GM12875 (cell line): Measurements from ENCODE around the gene INSYN1.
"Not testable (repeated sequence)": the region's sequence is repeated elsewhere in the genome, so short reads cannot be mapped to it uniquely, and the experiment has no call there.

Source experiments
- H3K4me3 ChIP-seq: one replicate; pipeline ENCODE4 v1.5.1; 2011; ENCODE audit warnings: low read depth, low read length, control low read depth
- CTCF ChIP-seq: IDR thresholded peaks from 2 replicates; pipeline ENCODE4 v1.5.1; 2011; ENCODE audit warnings: low read depth, mild to moderate bottlenecking, control low read depth, inconsistent platforms, low read length, moderate library complexity, borderline replicate concordance; ENCODE audit not compliant: insufficient read depth

The INSYN1 gene

GRCh38 chr15:73794443-73795133 lies 41.4 kb upstream of the INSYN1 start:
- H3K4me3 ChIP-seq, result no peak overlapping the region
- TF ChIP-seq CTCF, result no peak

- H3K4me3 ChIP-seq, result not testable (repeated sequence)
Measured at GRCh38 chr15:73792899-73793541, 39.9 kb upstream of the INSYN1 start.

- TF ChIP-seq CTCF, result no peak
- H3K4me3 ChIP-seq, result no peak overlapping the region
Measured at GRCh38 chr15:73792415-73792814, 39.3 kb upstream of the INSYN1 start.

GRCh38 chr15:73789521-73790240 lies 36.5 kb upstream of the INSYN1 start:
- no peak overlapping the region for H3K4me3 ChIP-seq
- no peak for TF ChIP-seq CTCF

- TF ChIP-seq CTCF, result no peak
- H3K4me3 ChIP-seq, result no peak overlapping the region
Measured at GRCh38 chr15:73787621-73788020, 34.5 kb upstream of the INSYN1 start.

- no peak overlapping the region for H3K4me3 ChIP-seq
- no peak for TF ChIP-seq CTCF
Measured at GRCh38 chr15:73786538-73786937, 33.4 kb upstream of the INSYN1 start.

GRCh38 chr15:73785256-73786014 lies 32.3 kb upstream of the INSYN1 start:
- not testable (repeated sequence) for H3K4me3 ChIP-seq
